DND-41 (cell line): ENCODE results near the gene MARCHF4.

ENCODE experiments used
- ATAC-seq: fragments of 200-7000 bp; cut with Tn5 transposase; 3 replicates; pipeline ENCODE4 v1.9.1; 2021; ENCODE audit warnings: low read depth; ENCODE audit not compliant: insufficient read depth
- DNase-seq: peaks from one replicate; pipeline ENCODE4 v3.0.0-alpha.2; 2020
- H2AFZ ChIP-seq: 2 replicates; pipeline ENCODE4 v1.6.0; 2012; ENCODE audit warnings: low read depth, low read length
- H3K27ac ChIP-seq: 2 replicates; pipeline ENCODE4 v1.5.1; 2012; ENCODE audit warnings: low read length, inconsistent platforms
- H3K27me3 ChIP-seq: fragments of 200-600 bp; sonication (generic); 2 replicates; pipeline ENCODE4 v1.6.0; 2012; ENCODE audit warnings: low read length, mild to moderate bottlenecking, inconsistent platforms; ENCODE audit not compliant: insufficient read depth, poor library complexity
- H3K36me3 ChIP-seq: 2 replicates; pipeline ENCODE4 v1.5.1; 2012; ENCODE audit warnings: low read length, inconsistent platforms; ENCODE audit not compliant: insufficient read depth
- H3K4me1 ChIP-seq: 2 replicates; pipeline ENCODE4 v1.5.1; 2012; ENCODE audit warnings: mild to moderate bottlenecking, low read length; ENCODE audit not compliant: insufficient read depth
- H3K4me2 ChIP-seq: 2 replicates; pipeline ENCODE4 v1.6.0; 2012; ENCODE audit warnings: mild to moderate bottlenecking, moderate library complexity, low read length, inconsistent platforms; ENCODE audit not compliant: insufficient read depth
- H3K4me3 ChIP-seq, 2 experiments: fragments of 200-600 bp in 1 of 2; shearing (Covaris generic) in 1 of 2; 2 replicates each; pipeline ENCODE4 v1.5.1; 2012 to 2016; ENCODE audit warnings: inconsistent platforms in 2 of 2, low read length in 2 of 2, mild to moderate bottlenecking in 2 of 2, low read depth in 1 of 2, moderate library complexity in 1 of 2
- H3K79me2 ChIP-seq: 2 replicates; pipeline ENCODE4 v1.6.0; 2012; ENCODE audit warnings: low read length, inconsistent platforms; ENCODE audit not compliant: insufficient read depth
- H3K9ac ChIP-seq: 2 replicates; pipeline ENCODE4 v1.6.0; 2012; ENCODE audit warnings: low read depth, mild to moderate bottlenecking, inconsistent platforms, low read length, moderate library complexity
- H3K9me3 ChIP-seq: 2 replicates; pipeline ENCODE4 v1.5.1; 2012; ENCODE audit warnings: low read length, moderate library complexity, mild to moderate bottlenecking, inconsistent platforms; ENCODE audit not compliant: insufficient read depth, severe bottlenecking
- H4K20me1 ChIP-seq: 2 replicates; pipeline ENCODE4 v1.6.0; 2012; ENCODE audit warnings: low read length; ENCODE audit not compliant: insufficient read depth
- CTCF ChIP-seq: IDR thresholded peaks from 2 replicates; pipeline ENCODE4 v1.5.1; 2012; ENCODE audit warnings: borderline replicate concordance, low read length, moderate library complexity, mild to moderate bottlenecking; ENCODE audit not compliant: poor library complexity, severe bottlenecking; ENCODE audit errors: extremely low read depth
- EZH2 ChIP-seq: IDR thresholded peaks from 3 replicates; pipeline ENCODE4 v1.6.1; 2012; ENCODE audit warnings: borderline replicate concordance, low read depth, mild to moderate bottlenecking, moderate library complexity, low read length, inconsistent platforms; ENCODE audit not compliant: severe bottlenecking

MARCHF4 gene

GRCh38 chr2:216375286-216375685 is 3.0 kb upstream of the MARCHF4 start:
- Histone ChIP-seq H3K4me2 (no peak overlapping the region), H3K27ac (no peak overlapping the region), H3K4me3 (no peak overlapping the region), H3K79me2 (no peaks in the 10 kb centered on the region), H3K9me3 (no peaks in the 10 kb centered on the region), H3K36me3 (no peaks in the 10 kb centered on the region), H2AFZ (no peak overlapping the region), H3K9ac (no peak overlapping the region), H4K20me1 (no peaks in the 10 kb centered on the region; the same call in 1 of the 2 replicates), H3K27me3 (peaks cover 18% of the 10 kb centered on the region), H3K4me1 (peaks cover 6% of the 10 kb centered on the region; the same call in 1 of the 2 replicates)
- TF ChIP-seq EZH2, result no peak
- no peak for ATAC-seq
- DNase-seq, result no peak

- ATAC-seq, result no peak
- H3K27me3 ChIP-seq, result peaks cover 18% of the 10 kb centered on the region
- no peaks in the 10 kb centered on the region; the same call in 1 of the 2 replicates for H4K20me1 ChIP-seq
- no peaks in the 10 kb centered on the region for H3K36me3 ChIP-seq
- no peak for TF ChIP-seq CTCF
- no peak for TF ChIP-seq EZH2
- DNase-seq, result no peak
- H3K27ac ChIP-seq, result no peak overlapping the region
- no peaks in the 10 kb centered on the region for H3K9me3 ChIP-seq
- H3K9ac ChIP-seq, result no peak overlapping the region
- no peak overlapping the region for H3K4me2 ChIP-seq
- no peaks in the 10 kb centered on the region for H3K79me2 ChIP-seq
- no peak overlapping the region for H2AFZ ChIP-seq
- no peak overlapping the region for H3K4me3 ChIP-seq
- H3K4me1 ChIP-seq, result peaks cover 6% of the 10 kb centered on the region; the same call in 1 of the 2 replicates
These were observed 1.6 kb upstream of the MARCHF4 start for GRCh38 chr2:216373896-216374295.

- TF ChIP-seq EZH2, result no peak
- TF ChIP-seq CTCF, result no peak
- H3K36me3 ChIP-seq, result no peaks in the 10 kb centered on the region
- DNase-seq (no peak), ATAC-seq (no peak)
- H3K4me3 ChIP-seq, result no peak overlapping the region
- no peak overlapping the region for H3K4me2 ChIP-seq
- no peaks in the 10 kb centered on the region for H3K9me3 ChIP-seq
- H3K27me3 ChIP-seq, result peaks cover 18% of the 10 kb centered on the region
- no peak overlapping the region for H3K9ac ChIP-seq
- no peaks in the 10 kb centered on the region; the same call in 1 of the 2 replicates for H4K20me1 ChIP-seq
- no peaks in the 10 kb centered on the region for H3K79me2 ChIP-seq
- H3K27ac ChIP-seq, result no peak overlapping the region
- peaks cover 6% of the 10 kb centered on the region; the same call in 1 of the 2 replicates for H3K4me1 ChIP-seq
- H2AFZ ChIP-seq, result no peak overlapping the region
These were observed 543 bp upstream of the MARCHF4 start for GRCh38 chr2:216372761-216373291.

- peaks cover 6% of the 10 kb centered on the region; the same call in 1 of the 2 replicates for H3K4me1 ChIP-seq
- no peaks in the 10 kb centered on the region for H3K36me3 ChIP-seq
- TF ChIP-seq CTCF (no peak), EZH2 (no peak)
- DNase-seq, result no peak
- H4K20me1 ChIP-seq, result no peaks in the 10 kb centered on the region; the same call in 1 of the 2 replicates
- no peak overlapping the region for H3K9ac ChIP-seq
- H3K9me3 ChIP-seq, result no peaks in the 10 kb centered on the region
- no peak overlapping the region for H3K27ac ChIP-seq
- no peak overlapping the region for H3K4me2 ChIP-seq
- no peak overlapping the region for H3K4me3 ChIP-seq
- H3K27me3 ChIP-seq, result peaks cover 16% of the 10 kb centered on the region
- ATAC-seq, result no peak
- H2AFZ ChIP-seq, result no peak overlapping the region
- H3K79me2 ChIP-seq, result no peaks in the 10 kb centered on the region
These were observed 1.1 kb downstream of the MARCHF4 start for GRCh38 chr2:216370961-216371712.
